NT2/D1 (cell line): ENCODE measurements around the gene CTAGE9.

ENCODE experiments used
- DNase-seq: peaks from one replicate; pipeline ENCODE4 v3.0.0-alpha.2; 2011; ENCODE audit warnings: low read depth, low spot score
- H3K27me3 ChIP-seq: 2 replicates; pipeline ENCODE4 v1.6.0; 2011; ENCODE audit warnings: mild to moderate bottlenecking; ENCODE audit not compliant: insufficient read length, insufficient read depth
- H3K36me3 ChIP-seq: 2 replicates; pipeline ENCODE4 v1.6.1; 2011; ENCODE audit warnings: mild to moderate bottlenecking, low read length, mixed read lengths; ENCODE audit not compliant: insufficient read depth, insufficient read length
- H3K4me1 ChIP-seq: 2 replicates; pipeline ENCODE4 v1.5.1; 2011; ENCODE audit not compliant: insufficient read depth, insufficient read length
- H3K4me3 ChIP-seq: 2 replicates; pipeline ENCODE4 v1.5.1; 2011; ENCODE audit warnings: low read depth; ENCODE audit not compliant: insufficient read length
- H3K9ac ChIP-seq: 2 replicates; pipeline ENCODE4 v1.6.0; 2011; ENCODE audit warnings: low read depth; ENCODE audit not compliant: insufficient read length
- H3K9me3 ChIP-seq: 2 replicates; pipeline ENCODE4 v1.5.1; 2011; ENCODE audit warnings: mild to moderate bottlenecking, low read length; ENCODE audit not compliant: insufficient read depth
- SUZ12 ChIP-seq: IDR thresholded peaks from 2 replicates; pipeline ENCODE4 v1.6.1; 2011; ENCODE audit not compliant: insufficient read length, insufficient read depth; ENCODE audit errors: extremely low read depth
- YY1 ChIP-seq: IDR thresholded peaks from 2 replicates; pipeline ENCODE4 v1.6.1; 2011; ENCODE audit not compliant: insufficient read length, insufficient read depth
- ZNF274 ChIP-seq: IDR thresholded peaks from 2 replicates; pipeline ENCODE4 v1.6.1; 2011; ENCODE audit warnings: mild to moderate bottlenecking, low read depth, low read length

The CTAGE9 gene

DNA sequence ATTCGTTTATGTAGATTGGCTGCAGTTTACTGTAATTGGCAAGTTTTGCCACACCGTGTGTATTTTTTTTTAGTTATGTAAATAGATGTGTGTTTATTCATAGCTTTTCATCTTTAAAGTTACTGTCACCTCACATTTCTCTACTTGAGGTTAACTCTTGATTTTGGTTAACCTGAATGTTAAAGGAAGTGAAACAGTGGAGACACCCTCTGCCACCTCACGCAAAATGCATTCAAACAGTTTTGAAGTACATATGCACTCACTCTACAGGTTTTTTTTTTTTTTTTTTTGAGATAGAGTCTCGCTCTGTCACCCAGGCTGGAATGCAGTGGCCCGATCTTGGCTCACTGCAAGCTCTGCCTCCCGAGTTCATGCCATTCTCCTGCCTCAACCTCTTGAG, 27.3 kb downstream of the CTAGE9 start:
- Histone ChIP-seq H3K4me1 (no peaks in the 10 kb centered on the region), H3K9me3 (no peaks in the 10 kb centered on the region), H3K4me3 (no peak overlapping the region), H3K27me3 (no peaks in the 10 kb centered on the region), H3K36me3 (no peaks in the 10 kb centered on the region), H3K9ac (no peak overlapping the region)
- DNase-seq = no peak
- TF ChIP-seq ZNF274 = no peak
- TF ChIP-seq SUZ12 = no peak
- no peak for TF ChIP-seq YY1

DNA sequence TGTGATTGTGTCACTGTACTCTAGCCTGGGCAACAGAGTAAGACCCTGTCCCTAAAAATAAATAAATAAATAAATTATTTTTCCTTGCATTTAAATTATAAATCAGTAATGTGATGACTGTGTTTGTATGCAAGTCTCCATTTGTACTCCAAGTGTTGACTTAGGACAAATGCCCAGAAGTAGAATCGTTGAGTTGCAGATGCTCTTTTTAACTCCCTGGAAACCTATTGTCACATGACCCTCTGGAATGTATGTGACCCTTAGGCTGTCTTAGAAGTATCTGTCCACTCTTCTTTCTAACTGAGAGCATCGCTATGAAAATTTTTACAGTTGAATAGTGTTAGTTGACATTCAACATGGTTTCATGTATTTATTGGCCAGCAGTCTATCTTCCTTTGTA, 28.4 kb downstream of the CTAGE9 start:
- TF ChIP-seq YY1 (no peak), SUZ12 (no peak), ZNF274 (no peak)

DNA sequence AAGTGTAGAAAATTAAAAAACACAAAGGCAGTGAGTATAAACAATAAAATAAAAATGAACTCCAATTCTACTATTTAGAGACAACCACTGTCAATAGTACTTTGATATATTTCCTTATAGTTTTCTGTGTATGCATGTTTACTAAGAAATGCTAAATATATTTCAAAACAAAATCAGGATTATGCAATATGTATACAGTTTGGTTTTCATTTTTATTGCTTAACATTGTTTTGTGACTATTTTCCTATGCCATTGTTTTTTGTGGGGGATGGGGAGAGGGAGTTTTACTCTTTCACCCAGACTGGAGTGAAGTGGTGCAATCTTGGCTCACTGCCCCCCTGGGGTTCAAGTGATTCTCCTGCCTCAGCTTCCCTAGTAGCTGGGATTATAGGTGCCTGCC, 29.2 kb downstream of the CTAGE9 start:
- no peak for DNase-seq

More for the DNA sequence above, 28.4 kb downstream of the CTAGE9 start:
- Histone ChIP-seq H3K27me3 (no peaks in the 10 kb centered on the region), H3K9me3 (no peaks in the 10 kb centered on the region), H3K36me3 (no peaks in the 10 kb centered on the region), H3K9ac (no peak overlapping the region), H3K4me3 (no peak overlapping the region), H3K4me1 (no peaks in the 10 kb centered on the region)
- no peak for DNase-seq

DNA sequence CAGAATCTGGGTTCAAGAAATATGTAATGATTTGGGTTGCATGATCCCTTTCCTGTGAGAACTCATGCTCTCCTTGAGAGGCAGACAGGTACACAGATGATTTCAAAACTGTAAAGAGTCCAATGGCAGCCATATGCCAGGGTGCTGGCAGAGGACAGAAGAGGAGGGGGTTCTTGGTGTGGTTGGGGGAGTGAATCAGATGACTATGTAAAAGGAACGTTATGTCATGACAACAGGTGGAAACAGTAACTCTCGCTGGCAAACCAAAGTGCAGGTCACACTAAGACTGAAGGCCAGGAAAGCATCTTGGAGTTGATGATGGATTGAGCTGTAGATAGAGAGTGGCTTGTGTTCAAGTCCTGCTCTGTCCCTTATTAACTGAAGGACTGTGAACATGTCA, 29.9 kb downstream of the CTAGE9 start:
- H3K4me1 ChIP-seq = no peaks in the 10 kb centered on the region
- no peaks in the 10 kb centered on the region for H3K36me3 ChIP-seq

More for the DNA sequence above, 29.2 kb downstream of the CTAGE9 start:
- Histone ChIP-seq H3K9me3 (no peaks in the 10 kb centered on the region), H3K4me3 (no peak overlapping the region), H3K27me3 (no peaks in the 10 kb centered on the region), H3K9ac (no peak overlapping the region), H3K36me3 (no peaks in the 10 kb centered on the region), H3K4me1 (no peaks in the 10 kb centered on the region)
- TF ChIP-seq SUZ12 (no peak), YY1 (no peak), ZNF274 (no peak)

DNA sequence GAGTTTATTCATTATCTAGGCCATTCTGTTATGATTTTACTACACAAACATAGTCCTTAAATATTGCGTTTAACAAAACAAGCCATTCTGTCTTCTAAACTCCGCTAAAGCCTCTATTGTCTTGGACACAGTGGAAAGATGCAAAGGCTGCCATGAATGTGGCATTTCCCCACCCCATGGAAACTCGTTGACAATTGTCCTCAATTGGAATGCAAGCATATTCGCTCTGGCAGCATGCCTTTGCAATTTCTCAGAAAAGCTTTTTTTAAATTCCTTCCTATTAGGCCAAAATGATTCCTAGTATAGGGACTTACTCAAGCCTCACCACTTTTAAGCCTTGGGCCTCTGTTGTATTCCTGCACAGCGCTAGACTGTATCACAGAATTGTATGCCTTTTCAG, 32.4 kb downstream of the CTAGE9 start:
- TF ChIP-seq YY1 = no peak
- TF ChIP-seq ZNF274 = no peak
- TF ChIP-seq SUZ12 = no peak
- H3K4me1 ChIP-seq = no peaks in the 10 kb centered on the region
- no peak overlapping the region for H3K9ac ChIP-seq
- H3K27me3 ChIP-seq = no peaks in the 10 kb centered on the region
- no peaks in the 10 kb centered on the region for H3K9me3 ChIP-seq
- peak; percentile 16 for DNase-seq
- no peaks in the 10 kb centered on the region for H3K36me3 ChIP-seq
- no peak overlapping the region for H3K4me3 ChIP-seq

More for the DNA sequence above, 29.9 kb downstream of the CTAGE9 start:
- Histone ChIP-seq H3K9ac (no peak overlapping the region), H3K9me3 (no peaks in the 10 kb centered on the region), H3K4me3 (no peak overlapping the region), H3K27me3 (no peaks in the 10 kb centered on the region)
- TF ChIP-seq SUZ12 = no peak
- TF ChIP-seq YY1 = no peak
- no peak for DNase-seq

DNA sequence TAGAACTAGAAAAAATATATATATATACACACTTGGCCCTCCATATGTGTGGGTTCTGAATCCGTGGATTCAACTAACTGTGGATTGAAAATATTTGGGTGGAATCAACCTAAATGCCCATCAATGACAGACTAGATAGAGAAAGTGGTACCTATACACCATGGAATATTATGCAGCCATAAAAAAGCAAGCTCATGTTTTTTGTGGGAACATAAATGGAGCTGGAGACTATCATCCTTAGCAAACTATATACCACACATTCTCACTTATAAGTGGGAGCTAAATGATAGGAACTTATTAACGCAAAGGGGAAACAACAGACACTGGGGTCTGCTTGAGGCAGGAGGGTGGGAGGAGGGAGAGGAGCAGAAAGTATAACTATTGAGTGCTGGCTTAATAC, 37.6 kb downstream of the CTAGE9 start:
- no peaks in the 10 kb centered on the region for H3K27me3 ChIP-seq
- DNase-seq = no peak
- H3K4me3 ChIP-seq = no peak overlapping the region
- H3K4me1 ChIP-seq = no peaks in the 10 kb centered on the region
- TF ChIP-seq SUZ12 (no peak), ZNF274 (no peak), YY1 (no peak)
- no peaks in the 10 kb centered on the region for H3K36me3 ChIP-seq
- H3K9ac ChIP-seq = no peak overlapping the region
- H3K9me3 ChIP-seq = no peaks in the 10 kb centered on the region

DNA sequence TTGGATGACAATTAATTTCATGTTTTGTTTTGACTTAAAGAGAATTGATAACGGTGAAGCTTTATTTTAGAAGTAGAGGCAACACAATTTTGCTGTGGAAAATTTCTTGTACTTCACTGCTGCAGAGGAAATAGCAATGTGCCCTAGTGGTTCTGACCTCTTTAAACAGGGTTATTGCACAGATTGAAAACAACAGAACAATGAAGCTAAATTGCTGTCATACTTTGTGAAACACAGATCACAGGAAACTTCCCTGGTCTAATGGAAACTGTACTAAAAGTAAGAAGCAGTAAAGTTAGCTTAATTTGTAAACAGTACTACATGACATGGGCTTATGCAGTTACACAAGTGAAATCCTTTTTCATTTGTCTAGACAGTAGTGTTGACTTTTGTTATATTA, 40.9 kb downstream of the CTAGE9 start:
- Histone ChIP-seq H3K9me3 (no peaks in the 10 kb centered on the region), H3K4me3 (no peak overlapping the region), H3K4me1 (no peaks in the 10 kb centered on the region), H3K36me3 (no peaks in the 10 kb centered on the region), H3K9ac (no peak overlapping the region), H3K27me3 (no peaks in the 10 kb centered on the region)
- no peak for DNase-seq
- no peak for TF ChIP-seq ZNF274
- TF ChIP-seq SUZ12 = no peak
- TF ChIP-seq YY1 = no peak

DNA sequence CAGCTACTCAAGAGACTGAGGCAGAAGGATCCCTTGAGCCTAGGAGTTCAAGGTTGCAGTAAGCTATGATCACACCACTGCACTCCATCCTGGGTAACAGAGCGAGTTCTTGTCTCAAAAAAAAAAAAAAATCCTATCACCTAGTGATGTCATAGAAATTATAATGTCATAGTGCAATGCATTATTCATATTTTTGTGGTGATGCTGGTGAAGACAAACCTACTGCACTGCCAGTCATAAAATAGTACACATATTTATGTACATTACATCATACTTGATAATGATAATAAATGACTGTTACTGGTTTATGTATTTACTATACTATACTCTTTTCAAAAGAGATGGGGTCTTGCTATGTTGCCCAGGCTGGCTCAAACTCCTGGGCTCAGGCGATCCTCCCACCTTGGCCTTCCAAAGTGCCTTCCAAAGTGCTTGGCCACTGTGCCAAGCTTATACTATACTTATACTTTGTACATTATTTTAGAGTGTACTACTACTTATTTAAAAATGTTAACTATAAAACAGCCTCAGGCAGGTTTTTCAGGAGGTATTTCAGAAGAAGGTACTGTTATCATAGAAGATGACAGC, 47.1 kb downstream of the CTAGE9 start:
- H3K4me1 ChIP-seq = no peaks in the 10 kb centered on the region
- TF ChIP-seq YY1 (no peak), ZNF274 (no peak), SUZ12 (no peak)
- no peaks in the 10 kb centered on the region for H3K27me3 ChIP-seq
- H3K4me3 ChIP-seq = no peak overlapping the region
- no peak overlapping the region for H3K9ac ChIP-seq
- no peaks in the 10 kb centered on the region for H3K9me3 ChIP-seq
- no peak for DNase-seq
- no peaks in the 10 kb centered on the region for H3K36me3 ChIP-seq
